Measurements from ENCODE around the gene POLR2L. TPM values are rescaled to one million over a fixed set of nuclear protein-coding genes. Genes with fewer than 3 reads are reported as not detected.

POLR2L gene
- total RNA-seq, result 200 and 256 TPM in 2 replicates

DNA sequence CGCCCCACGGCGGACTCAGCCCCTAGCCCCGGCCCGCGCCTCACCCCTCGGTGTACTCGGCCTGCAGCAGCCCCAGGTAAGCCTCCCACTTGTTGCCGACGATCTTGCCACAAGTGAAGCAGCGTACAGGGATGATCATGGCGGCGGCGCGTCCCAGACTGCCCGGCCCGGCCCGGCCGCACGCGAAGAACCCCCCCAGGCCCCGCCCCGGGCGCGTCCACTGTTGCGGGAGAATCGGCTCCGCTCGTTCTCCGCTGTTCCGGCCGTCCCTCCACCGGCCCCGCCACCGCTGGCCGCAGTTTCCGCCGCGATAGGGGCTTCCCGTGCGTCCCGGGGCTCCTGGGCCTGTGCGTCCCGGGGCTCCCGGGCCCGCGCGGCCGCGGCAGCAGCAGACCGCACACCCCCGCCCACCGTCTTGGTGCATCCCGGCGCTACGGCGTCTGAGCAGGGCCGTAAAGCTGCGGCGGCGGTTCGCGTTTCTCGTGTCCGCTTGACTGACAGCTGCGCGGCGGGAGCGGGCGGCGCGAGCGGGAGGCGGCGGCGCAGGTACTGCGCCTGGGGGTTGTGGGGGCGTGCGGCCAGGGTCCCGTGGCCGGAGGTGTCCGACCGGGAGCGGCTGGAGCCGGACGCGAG is at the start of gene POLR2L, which contains the start of gene TSPAN4:
Gene POLR2L, minus strand, starts transcription at position 160 of the 633 bp plus-strand sequence. Its CDS starts 21 bp downstream, at position 139.
Gene TSPAN4, plus strand, starts transcription at position 483 of the 633 bp plus-strand sequence. CDS start 7,453 bp downstream, outside the sequence.
- DNase-seq (ENCODE audit: low read depth in 2 of 2), result peak; percentile 84 to 95

DNA sequence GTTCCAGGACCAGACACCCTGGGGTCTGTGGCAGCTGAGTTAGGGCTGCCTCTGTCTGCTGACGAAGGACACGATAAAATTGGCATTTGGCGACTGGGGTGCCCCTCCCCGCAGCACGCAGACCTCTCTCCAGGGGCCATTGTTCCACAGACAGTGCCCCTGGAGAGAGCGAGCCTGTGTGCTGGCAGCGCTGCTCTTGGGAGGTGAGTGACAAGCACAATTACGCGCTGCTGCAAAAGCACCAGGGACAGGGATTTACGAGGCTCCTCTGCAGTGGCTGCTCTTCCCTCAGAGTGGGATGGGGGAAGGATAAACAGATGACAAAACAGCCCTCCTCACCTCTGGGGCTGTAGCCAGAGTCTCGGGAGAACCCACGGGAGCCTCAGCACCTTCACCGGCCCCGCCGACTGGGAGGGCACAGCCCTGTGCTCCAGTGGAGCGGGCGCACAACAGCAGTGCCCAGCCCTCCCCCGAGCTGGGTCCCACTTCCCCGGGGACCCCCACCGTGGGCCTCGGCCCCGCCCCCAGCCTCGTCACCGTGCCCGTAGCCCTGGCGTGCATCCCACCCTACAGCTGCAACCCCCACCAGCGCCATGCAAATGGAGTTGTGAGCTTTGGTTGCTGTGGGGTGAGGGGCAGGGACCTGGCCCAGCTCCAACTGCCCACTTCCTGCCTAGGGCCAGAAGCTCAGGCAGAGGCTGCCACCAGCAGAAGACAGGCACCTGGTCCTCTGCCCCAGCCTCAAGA is 48.6 kb upstream of the POLR2L start:
- DNase-seq (ENCODE audit: low read depth in 2 of 2), result no peak

DNA sequence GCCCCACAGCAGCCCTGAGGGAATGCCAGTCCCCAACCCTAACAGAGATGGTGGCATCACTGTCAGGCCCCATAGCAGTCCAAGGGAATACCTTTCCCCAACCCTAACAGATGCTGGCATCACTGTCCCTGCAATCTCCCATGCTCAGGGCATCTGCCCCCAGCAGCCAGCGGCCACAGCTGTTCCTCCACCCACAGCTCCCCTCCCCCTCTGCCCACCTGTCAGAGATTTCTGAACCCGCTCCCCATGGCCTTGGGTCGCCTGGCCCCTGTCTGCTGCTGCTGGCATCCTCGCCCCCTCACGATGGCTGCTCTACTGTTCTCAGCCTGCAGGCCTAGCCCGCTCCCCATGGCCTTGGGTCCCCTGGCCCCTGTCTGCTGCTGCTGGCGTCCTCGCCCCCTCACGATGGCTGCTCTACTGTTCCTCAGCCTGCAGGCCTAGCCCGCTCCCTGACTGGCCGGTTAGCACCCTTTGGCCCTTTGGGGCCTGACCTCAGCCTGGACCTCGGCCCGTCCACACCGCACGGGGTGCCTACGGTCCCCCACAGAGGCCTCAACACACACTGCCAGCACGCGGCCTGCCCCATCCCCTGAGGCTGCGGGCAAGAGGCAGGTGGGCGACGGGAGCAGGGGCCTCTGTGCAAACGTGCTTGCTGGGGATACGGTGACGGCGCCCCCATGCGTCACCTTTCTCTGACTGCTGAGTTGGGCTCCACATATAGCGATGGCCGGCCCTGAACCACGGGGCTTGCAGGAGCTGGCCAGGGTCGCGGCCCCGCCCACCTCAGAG is 47.6 kb upstream of the POLR2L start:
- no peak for DNase-seq (ENCODE audit: low read depth in 2 of 2)

DNA sequence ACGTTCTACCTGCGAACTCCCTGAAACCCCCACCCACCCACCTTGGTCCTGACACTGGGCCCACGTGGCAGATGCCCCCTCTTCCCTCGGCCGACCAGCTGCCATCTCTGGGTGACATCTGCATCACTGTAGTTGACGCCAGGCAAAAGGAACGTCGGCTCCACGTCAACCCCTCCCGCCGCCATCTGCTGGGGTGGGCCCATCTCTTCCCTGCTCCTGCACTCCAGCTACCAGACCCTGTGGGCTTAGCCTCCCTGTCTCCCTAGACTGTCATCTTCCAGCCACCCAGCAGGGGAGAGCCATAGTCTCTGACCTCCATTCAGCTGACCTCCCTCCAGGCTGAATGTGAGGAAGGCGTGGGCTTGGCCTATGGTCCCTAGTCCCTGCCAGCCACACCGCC is 46.9 kb upstream of the POLR2L start:
- DNase-seq (ENCODE audit: low read depth in 2 of 2), result no peak

DNA sequence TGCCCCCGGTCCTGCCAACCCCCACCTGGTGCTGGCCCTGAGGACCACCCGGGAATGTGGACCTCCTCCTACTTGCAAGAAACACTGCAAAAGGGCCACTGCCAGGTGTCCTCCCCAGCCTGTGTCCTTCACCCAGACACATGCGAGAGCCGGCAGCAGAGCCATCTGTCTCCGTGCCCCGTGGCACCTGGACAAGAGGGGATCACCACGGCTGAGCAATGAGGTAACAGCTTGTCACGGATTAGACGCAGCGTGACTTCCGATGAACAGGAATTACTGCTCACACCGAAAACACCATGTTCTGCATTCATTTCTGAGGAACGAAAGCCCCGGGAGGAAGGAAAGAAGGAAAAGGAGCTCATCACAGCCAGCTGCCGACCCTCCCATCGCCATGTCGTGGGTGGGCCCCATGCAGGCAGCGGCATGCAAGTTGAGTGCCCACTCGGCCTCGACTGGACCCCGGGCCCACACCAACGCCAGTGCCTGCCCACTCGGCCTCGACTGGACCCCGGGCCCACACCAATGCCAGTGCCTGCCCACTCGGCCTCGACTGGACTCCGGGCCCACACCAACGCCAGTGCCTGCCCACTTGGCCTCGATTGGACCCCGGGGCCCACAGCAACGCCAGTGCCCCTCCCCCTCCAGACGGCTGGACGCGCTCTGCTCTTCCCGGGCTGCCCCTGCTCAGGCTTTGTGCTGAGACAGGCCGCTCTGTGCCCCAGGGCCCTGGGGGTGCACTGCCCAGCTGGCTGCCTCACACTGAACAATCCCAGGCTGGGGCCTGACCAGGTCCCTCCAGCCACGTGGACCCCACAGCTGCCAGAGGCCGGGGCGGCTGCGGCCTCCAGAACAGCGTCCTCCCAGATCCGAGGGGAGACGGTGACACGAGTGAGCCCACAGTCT is 46.2 kb upstream of the POLR2L start:
- no peak for DNase-seq (ENCODE audit: low read depth in 2 of 2)

DNA sequence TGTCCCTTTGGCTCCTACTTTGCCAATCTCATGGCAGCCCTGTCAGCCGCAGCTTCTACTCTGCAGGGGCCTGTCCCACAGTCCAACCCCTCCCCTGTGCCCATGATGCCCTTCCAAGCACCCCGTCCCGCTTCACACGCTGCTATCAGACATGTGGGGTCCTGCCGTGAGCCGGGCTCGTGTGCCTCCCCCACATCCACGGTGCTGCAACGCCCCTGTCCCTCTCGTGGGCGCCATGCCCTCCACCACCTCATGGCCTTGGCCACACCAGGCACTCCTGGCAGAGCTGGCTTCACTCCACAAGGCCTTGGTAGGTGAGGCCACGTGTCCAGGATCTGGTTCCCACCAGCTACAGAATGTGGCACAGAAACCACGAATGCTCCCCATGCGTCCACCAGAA is 45.3 kb upstream of the POLR2L start:
- DNase-seq (ENCODE audit: low read depth in 2 of 2), result no peak

DNA sequence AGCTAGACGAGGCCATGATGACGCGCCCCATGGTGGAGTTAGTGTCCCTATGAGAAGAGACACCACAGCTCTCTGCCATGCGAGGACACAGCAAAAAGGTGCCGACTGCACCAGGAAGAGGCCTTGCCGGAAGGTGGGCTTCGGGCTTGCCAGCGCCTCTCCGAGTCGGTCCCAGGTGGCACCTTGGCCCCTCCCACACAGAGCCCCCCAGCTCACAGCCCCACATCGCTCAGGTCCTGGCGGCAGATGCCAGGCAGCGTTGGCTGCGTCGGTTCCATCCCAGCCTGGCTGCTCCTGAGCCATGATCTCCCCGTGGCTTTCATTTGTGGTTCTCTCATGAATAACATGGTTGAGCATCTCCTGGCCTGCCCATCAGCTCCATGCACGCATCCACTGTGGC is 44.2 kb upstream of the POLR2L start:
- DNase-seq (ENCODE audit: low read depth in 2 of 2), result no peak

DNA sequence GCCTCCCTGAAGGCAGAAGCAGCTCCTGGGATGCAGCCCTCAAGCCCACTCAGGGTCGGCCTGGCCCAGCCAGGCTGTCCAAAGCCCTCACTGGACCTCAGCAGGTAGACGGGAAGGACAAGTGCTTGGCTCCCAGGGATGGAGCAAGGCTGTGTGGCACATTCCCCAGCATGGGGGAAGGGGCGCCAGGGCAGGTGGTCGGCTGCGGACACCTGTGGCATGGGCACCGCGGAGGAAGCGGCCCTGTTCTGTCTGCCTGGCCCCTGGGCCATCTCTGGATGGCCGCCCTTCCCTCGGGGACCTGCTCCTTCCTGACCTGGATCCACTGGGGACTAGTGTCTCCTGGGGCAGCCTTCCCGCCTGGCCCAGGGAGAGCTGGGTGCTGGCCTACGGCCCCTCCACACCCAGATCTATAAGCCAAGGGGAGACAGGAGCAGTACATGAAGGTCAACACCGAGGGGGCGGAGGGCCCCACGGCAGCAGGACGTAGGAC is 42.3 kb upstream of the POLR2L start:
- no peak for DNase-seq (ENCODE audit: low read depth in 2 of 2)

DNA sequence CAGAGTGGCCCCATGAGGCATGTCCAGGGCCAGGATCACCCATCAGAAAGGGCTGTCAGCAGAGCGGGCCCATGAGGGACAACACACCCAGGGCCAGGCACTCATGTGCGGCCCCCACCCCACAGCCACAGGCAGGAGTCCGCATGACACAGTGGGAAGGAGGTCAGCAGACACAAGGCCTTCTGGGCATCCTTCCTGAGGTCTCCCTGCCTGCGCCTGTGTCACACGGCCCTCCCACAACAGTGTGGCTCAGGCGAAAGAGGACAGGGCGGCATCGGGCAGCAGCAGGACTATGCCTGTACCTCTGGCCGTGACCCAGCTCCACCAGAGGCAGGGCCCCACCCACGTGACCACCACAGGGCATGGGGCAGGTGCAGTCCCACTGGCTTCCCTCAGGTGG is 41.2 kb upstream of the POLR2L start:
- DNase-seq (ENCODE audit: low read depth in 2 of 2), result no peak

DNA sequence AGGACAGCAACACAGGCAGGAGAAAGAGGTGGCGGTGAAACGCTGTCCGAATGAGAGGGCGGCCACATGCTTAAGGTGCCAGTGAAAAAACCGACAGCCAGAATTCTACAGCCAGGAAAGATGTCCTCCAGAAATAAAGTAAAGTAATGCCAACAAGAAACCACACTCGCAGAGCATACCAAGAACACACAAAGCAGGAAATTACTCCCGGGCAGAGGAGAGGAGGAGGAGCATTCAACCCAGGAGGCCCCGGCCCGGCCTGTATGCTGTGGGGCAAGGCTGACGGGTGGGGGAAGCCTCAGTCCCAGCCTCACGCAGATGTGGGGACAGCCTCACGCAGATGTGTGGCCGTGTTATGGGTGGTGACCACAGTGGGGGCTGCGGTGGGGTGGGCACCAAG is 40.3 kb upstream of the POLR2L start:
- no peak for DNase-seq (ENCODE audit: low read depth in 2 of 2)

DNA sequence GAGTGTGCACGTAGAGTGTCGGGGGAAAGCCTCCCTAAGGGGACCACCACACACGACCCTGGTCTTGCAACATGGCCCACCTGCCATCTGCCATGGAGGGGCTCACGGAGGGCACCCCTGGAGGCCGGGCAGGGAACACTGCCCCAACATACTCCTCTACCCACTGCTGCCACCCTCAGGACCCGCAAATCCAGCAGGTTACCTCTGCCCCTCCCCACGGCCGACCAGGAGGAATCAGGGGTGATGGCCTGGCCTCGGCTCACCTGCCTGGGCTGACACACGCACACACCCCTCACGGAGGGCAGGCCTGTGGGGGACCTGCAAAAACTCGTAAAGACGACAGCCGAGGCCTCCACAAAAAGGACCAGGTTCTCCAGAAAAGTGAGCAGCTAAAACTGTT is 38.1 kb upstream of the POLR2L start:
- DNase-seq (ENCODE audit: low read depth in 2 of 2), result no peak

DNA sequence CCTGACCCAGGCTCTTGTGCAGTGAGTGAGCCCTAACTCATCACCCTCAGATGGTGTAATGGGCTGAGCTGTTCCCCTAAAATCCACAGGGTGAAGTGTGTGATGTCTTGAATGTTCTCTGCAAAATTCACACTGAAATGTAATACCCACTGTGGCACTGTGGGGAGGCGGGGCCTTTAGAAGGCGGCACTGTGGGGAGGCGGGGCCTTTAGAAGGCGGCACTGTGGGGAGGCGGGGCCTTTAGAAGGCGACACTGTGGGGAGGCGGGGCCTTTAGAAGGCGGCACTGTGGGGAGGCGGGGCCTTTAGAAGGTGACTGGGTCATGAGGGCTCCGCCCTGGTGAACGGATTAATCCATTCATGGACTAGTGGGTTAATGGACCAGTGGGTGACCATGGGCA is 35.2 kb upstream of the POLR2L start:
- DNase-seq (ENCODE audit: low read depth in 2 of 2), result peak in 1 of 2 donors; percentile 19

DNA sequence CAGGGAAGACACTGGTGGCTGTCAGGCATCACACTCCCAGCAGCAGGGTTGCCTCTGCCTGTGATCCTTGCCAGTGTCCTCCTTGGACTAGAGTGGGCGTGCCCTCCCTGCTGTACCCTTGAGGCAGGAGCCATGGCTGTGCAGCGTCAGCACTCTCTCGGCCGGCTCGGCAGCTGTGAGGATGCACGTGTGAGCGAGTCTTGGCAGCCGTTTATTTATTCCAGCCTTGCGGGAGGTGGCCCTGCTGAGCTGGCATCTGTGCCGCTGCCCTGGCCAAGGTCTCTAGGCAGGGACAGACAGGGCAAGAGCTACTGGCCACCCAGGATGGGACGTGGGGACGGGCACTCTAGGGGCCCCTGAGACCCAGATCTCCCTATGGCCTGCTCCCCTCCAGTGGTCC is 34.2 kb upstream of the POLR2L start:
- peak; percentile 13 to 30 for DNase-seq (ENCODE audit: low read depth in 2 of 2)

DNA sequence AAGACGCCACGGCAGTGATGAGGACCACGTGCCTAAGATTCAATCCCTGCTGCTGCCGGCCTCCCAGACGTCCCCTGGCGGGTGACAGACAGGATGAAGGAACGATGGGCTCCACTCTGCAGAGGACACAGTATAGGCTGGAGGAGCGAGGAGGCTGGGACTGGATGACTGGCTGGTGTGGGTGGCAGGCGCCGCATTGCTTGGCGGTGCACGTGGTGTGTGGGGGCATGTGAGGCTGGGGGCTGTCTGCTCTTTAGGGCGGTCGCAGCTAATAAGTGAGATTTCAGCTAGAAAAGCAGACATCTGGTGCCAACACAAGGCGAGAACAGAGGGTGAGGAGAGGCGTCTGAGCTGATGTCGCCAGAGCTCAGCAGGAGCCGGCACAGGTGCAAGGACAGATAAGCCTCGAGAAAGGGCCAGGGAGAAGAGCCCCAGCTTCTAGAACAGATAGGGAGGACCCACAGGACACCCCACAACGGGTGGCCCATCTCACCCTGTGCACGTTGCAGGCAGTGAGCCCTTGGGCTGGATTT is 33.5 kb upstream of the POLR2L start:
- no peak for DNase-seq (ENCODE audit: low read depth in 2 of 2)

DNA sequence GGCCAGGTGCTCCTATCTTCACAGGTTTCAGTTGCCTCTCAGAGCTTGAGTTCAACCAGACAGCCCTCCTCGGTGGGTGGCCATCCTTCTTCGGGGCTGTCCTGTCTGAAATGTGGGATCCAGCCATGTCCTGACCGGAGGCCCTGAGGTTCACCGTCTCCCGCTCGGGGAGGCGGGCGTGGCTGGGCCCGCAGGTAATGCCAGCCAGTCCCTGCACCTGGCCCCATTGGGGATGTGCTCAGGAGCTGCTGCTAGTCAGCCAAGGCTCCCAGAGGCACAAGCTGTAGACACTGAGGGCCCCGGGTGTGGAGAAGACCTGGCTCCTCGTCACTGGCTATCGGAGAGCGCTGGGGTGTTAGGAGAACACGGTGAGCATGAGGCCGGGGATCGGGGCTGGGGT is 32.9 kb upstream of the POLR2L start:
- DNase-seq (ENCODE audit: low read depth in 2 of 2), result no peak

DNA sequence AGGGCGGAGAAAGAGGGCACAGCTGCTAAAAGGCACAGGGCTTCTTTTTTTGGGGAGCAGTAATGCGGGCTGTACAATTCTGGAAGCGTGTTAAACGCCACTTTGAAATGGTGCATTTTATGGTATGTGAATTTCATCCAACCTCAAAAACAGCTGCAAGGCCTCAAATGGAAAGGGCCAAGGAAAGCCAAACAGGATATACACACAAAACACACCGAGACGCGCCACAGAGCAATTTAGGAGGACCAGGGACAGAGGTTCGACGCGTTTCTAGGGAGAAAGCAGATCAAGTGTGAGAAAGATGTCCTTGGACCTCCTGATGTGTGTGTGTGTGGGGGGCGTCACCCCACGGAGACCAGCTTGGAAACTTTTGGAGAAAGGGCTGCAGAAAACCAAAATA is 31.4 kb upstream of the POLR2L start:
- no peak for DNase-seq (ENCODE audit: low read depth in 2 of 2)

DNA sequence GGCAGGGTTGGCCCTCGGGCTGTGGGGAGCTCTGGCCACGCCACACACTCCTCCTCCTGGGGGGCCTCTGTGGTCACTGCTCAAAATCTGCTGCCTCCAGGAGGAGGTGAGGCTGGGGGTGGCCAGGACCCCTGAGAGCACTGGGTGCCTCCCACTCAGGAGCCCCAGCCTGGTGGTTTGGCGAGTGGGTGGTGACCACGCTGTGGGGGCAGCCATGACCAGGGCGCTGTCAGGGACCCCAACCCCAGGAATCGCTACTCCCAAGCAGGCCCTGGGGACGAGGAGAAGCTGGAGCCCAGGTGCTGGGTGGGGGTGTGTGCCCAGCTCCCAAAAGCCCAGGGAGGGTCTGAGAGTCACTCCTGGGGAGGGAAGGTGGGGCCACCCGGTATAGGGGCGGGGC is 30.5 kb upstream of the POLR2L start:
- no peak for DNase-seq (ENCODE audit: low read depth in 2 of 2)

DNA sequence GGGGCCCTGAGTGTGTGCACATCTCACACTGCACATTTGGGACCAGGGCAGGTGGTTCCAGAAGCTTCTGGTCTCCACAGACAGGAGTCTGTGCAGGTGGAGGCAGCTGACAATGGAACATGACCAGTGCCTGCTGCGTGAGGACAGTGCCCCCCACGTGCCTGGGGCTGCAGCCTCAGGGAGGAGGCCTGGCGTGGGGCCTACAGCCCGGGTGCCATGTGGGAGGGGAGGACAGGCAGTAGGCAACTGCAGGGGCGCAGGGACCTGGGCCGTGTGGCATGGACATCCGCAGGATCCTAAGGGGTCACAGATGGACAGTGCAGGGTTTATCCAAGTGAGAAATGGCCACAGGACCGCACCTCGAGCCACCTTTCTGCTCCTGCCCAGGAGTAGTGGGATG is 29.1 kb upstream of the POLR2L start:
- no peak for DNase-seq (ENCODE audit: low read depth in 2 of 2)

DNA sequence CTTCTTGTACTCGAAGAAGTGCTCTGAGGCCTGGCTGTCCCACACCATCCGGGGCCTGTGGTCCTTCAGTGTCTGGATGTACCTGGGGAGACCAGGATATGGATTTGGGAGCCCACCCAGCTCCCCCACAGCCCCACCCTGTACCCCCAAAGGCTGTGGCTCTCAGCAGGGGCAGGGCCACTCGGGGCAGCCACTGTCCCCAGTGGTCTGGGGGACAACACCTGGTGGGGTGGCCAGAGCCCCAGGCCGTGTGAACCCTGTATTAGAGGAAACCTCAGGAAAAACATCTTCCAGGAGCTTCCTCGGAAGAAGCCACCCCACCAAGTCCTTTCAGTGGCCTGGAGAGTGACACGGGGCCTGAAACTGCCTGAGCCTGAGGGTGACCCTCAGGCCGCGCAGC is 28.1 kb upstream of the POLR2L start:
- no peak for DNase-seq (ENCODE audit: low read depth in 2 of 2)

DNA sequence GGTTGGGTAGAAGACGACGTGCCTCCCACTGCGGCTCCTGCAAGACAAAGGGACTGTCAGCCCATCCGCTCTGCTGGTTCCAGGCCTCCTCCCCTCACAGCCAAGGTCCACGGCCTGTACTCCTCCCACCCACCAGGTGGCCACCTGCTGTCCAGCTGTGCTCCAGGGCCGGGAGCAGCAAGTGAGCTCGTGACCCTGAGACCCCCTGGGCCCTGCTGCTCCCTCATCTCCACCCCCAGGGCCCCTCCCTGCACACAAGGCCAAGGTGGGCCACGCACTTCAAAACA is 27.7 kb upstream of the POLR2L start:
- DNase-seq (ENCODE audit: low read depth in 2 of 2), result no peak

Data from dermis microvascular lymphatic vessel endothelial cell (primary cell).